Measurements from ENCODE around the gene C9orf72.

C9orf72 gene

GRCh38 chr9:27572566-27572917, 739 bp downstream of the C9orf72 start:
- peak; percentile 82 for FAIRE-seq
- TF ChIP-seq POLR2AphosphoS5 (IDR thresholded peaks at IDR 0.05; ENCODE audit: low read depth, low read length) (no peak), POLR2A (IDR thresholded peaks at IDR 0.05; ENCODE audit: low read depth, low read length) (no peak; the same call in 1 of the 2 replicates), TAF1 (IDR thresholded peaks at IDR 0.05; ENCODE audit: borderline replicate concordance, low read depth, low read length) (no peak)
- DNase-seq (ENCODE audit: insufficient read length), result no peak

- TF ChIP-seq POLR2AphosphoS5 (IDR thresholded peaks at IDR 0.05; ENCODE audit: low read depth, low read length), result no peak
- no peak for TF ChIP-seq TAF1 (IDR thresholded peaks at IDR 0.05; ENCODE audit: borderline replicate concordance, low read depth, low read length)
- no peak for TF ChIP-seq POLR2A (IDR thresholded peaks at IDR 0.05; ENCODE audit: low read depth, low read length)
Observed at GRCh38 chr9:27572061-27572460, 1.2 kb downstream of the C9orf72 start.

GRCh38 chr9:27571011-27571410, 2.3 kb downstream of the C9orf72 start:
- TF ChIP-seq POLR2AphosphoS5 (IDR thresholded peaks at IDR 0.05; ENCODE audit: low read depth, low read length), result no peak
- FAIRE-seq (no peak), DNase-seq (ENCODE audit: insufficient read length) (no peak)

More at GRCh38 chr9:27572061-27572460, 1.2 kb downstream of the C9orf72 start:
- DNase-seq (ENCODE audit: insufficient read length), result no peak
- FAIRE-seq, result no peak

GRCh38 chr9:27569406-27569805, 3.9 kb downstream of the C9orf72 start:
- peak; percentile 67 for FAIRE-seq
- TF ChIP-seq POLR2AphosphoS5 (IDR thresholded peaks at IDR 0.05; ENCODE audit: low read depth, low read length), result no peak
- TF ChIP-seq POLR2A (IDR thresholded peaks at IDR 0.05; ENCODE audit: low read depth, low read length), result no peak
- TF ChIP-seq TAF1 (IDR thresholded peaks at IDR 0.05; ENCODE audit: borderline replicate concordance, low read depth, low read length), result no peak
- DNase-seq (ENCODE audit: insufficient read length), result no peak

- FAIRE-seq, result no peak
- TF ChIP-seq POLR2AphosphoS5 (IDR thresholded peaks at IDR 0.05; ENCODE audit: low read depth, low read length) (no peak), TAF1 (IDR thresholded peaks at IDR 0.05; ENCODE audit: borderline replicate concordance, low read depth, low read length) (no peak), POLR2A (IDR thresholded peaks at IDR 0.05; ENCODE audit: low read depth, low read length) (no peak)
Observed at GRCh38 chr9:27566118-27566517, 7.2 kb downstream of the C9orf72 start.

GRCh38 chr9:27565696-27566095, 7.6 kb downstream of the C9orf72 start:
- DNase-seq (ENCODE audit: insufficient read length) (no peak), FAIRE-seq (no peak)
- TF ChIP-seq POLR2A (IDR thresholded peaks at IDR 0.05; ENCODE audit: low read depth, low read length), result no peak
- TF ChIP-seq POLR2AphosphoS5 (IDR thresholded peaks at IDR 0.05; ENCODE audit: low read depth, low read length), result no peak
- no peak for TF ChIP-seq TAF1 (IDR thresholded peaks at IDR 0.05; ENCODE audit: borderline replicate concordance, low read depth, low read length)

More at GRCh38 chr9:27566118-27566517, 7.2 kb downstream of the C9orf72 start:
- DNase-seq (ENCODE audit: insufficient read length), result no peak

- TF ChIP-seq TAF1 (IDR thresholded peaks at IDR 0.05; ENCODE audit: borderline replicate concordance, low read depth, low read length) (no peak), POLR2A (IDR thresholded peaks at IDR 0.05; ENCODE audit: low read depth, low read length) (no peak), POLR2AphosphoS5 (IDR thresholded peaks at IDR 0.05; ENCODE audit: low read depth, low read length) (no peak)
- FAIRE-seq (no peak), DNase-seq (ENCODE audit: insufficient read length) (no peak)
Observed at GRCh38 chr9:27564670-27565069, 8.6 kb downstream of the C9orf72 start.

- DNase-seq (ENCODE audit: insufficient read length) (no peak), FAIRE-seq (no peak)
- no peak for TF ChIP-seq POLR2A (IDR thresholded peaks at IDR 0.05; ENCODE audit: low read depth, low read length)
- TF ChIP-seq POLR2AphosphoS5 (IDR thresholded peaks at IDR 0.05; ENCODE audit: low read depth, low read length), result no peak
- TF ChIP-seq TAF1 (IDR thresholded peaks at IDR 0.05; ENCODE audit: borderline replicate concordance, low read depth, low read length), result no peak
Observed at GRCh38 chr9:27563738-27564430, 9.4 kb downstream of the C9orf72 start.

GRCh38 chr9:27561685-27562084, 11.6 kb downstream of the C9orf72 start:
- DNase-seq (ENCODE audit: insufficient read length) (no peak), FAIRE-seq (no peak)
- TF ChIP-seq TAF1 (IDR thresholded peaks at IDR 0.05; ENCODE audit: borderline replicate concordance, low read depth, low read length), result no peak
- no peak for TF ChIP-seq POLR2A (IDR thresholded peaks at IDR 0.05; ENCODE audit: low read depth, low read length)
- TF ChIP-seq POLR2AphosphoS5 (IDR thresholded peaks at IDR 0.05; ENCODE audit: low read depth, low read length), result no peak

- no peak for DNase-seq (ENCODE audit: insufficient read length)
- TF ChIP-seq POLR2A (IDR thresholded peaks at IDR 0.05; ENCODE audit: low read depth, low read length), result no peak
- no peak for TF ChIP-seq TAF1 (IDR thresholded peaks at IDR 0.05; ENCODE audit: borderline replicate concordance, low read depth, low read length)
- TF ChIP-seq POLR2AphosphoS5 (IDR thresholded peaks at IDR 0.05; ENCODE audit: low read depth, low read length), result no peak
- FAIRE-seq, result no peak
Observed at GRCh38 chr9:27560457-27560856, 12.8 kb downstream of the C9orf72 start.

- no peak for FAIRE-seq
- DNase-seq (ENCODE audit: insufficient read length), result no peak
- TF ChIP-seq POLR2AphosphoS5 (IDR thresholded peaks at IDR 0.05; ENCODE audit: low read depth, low read length), result no peak
- TF ChIP-seq POLR2A (IDR thresholded peaks at IDR 0.05; ENCODE audit: low read depth, low read length), result no peak
- TF ChIP-seq TAF1 (IDR thresholded peaks at IDR 0.05; ENCODE audit: borderline replicate concordance, low read depth, low read length), result no peak
Observed at GRCh38 chr9:27558307-27558706, 15.0 kb downstream of the C9orf72 start.

- TF ChIP-seq POLR2A (IDR thresholded peaks at IDR 0.05; ENCODE audit: low read depth, low read length) (no peak), POLR2AphosphoS5 (IDR thresholded peaks at IDR 0.05; ENCODE audit: low read depth, low read length) (no peak), TAF1 (IDR thresholded peaks at IDR 0.05; ENCODE audit: borderline replicate concordance, low read depth, low read length) (no peak)
- FAIRE-seq (no peak), DNase-seq (ENCODE audit: insufficient read length) (no peak)
Observed at GRCh38 chr9:27556470-27556869, 16.8 kb downstream of the C9orf72 start.

Data from GM12892 (cell line).